HEK293 (cell line): ENCODE results near the gene ERP29.

Source experiments
- ZNF175 ChIP-seq: fragments of 450-650 bp; formaldehyde crosslinking; IDR thresholded peaks from 2 replicates; pipeline ENCODE4 v1.5.1; 2016; ENCODE audit warnings: missing biosample characterization, missing genetic modification characterization
- ZNF280D ChIP-seq: fragments of 450-650 bp; formaldehyde crosslinking; IDR thresholded peaks from 2 replicates; pipeline ENCODE4 v1.5.1; 2016; ENCODE audit warnings: missing biosample characterization, missing genetic modification characterization

- TF ChIP-seq ZNF280D (tag by site-specific recombination) = no peak
- no peak for TF ChIP-seq ZNF175
These were observed 32.8 kb downstream of the ERP29 start for GRCh38 chr12:112046003-112046402.
